Measurements from ENCODE around the gene ITGB1. TPM values are rescaled to one million over a fixed set of nuclear protein-coding genes. Genes with fewer than 3 reads are reported as not detected.
"Not testable (repeated sequence)": the region's sequence is repeated elsewhere in the genome, so short reads cannot be mapped to it uniquely, and the experiment has no call there.

ITGB1 gene
- total RNA-seq, 1 donor from 2014 or later: 542 TPM

DNA sequence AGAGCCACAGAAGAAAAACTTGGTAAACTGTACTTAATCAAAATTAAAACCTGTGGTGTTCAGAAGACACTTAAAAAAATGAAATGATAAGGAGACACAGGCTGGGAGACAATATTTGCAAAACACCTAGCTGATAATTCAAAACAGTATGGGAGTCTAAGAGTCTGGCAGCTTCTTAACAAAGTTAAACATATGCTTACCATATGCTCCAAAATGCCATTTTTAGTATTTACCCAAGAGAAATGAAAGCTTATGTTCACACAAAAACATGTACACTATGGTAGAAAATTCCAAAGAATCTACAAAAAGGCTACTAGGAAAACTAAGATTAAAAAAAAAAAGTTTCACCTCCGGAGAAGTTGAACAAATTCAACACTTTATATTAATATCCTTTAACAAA lies 48.6 kb downstream of the ITGB1 start:
- no peak overlapping the region for H3K4me3 ChIP-seq
- H3K36me3 ChIP-seq: peaks cover 81% of the 10 kb centered on the region
- peaks cover 17% of the 10 kb centered on the region for H3K4me1 ChIP-seq
- no peaks in the 10 kb centered on the region for H3K27me3 ChIP-seq (ENCODE audit: low read depth)
- peaks cover 1% of the 10 kb centered on the region for H3K9me3 ChIP-seq (replicated peaks)
- H3K27ac ChIP-seq (replicated peaks): no peak overlapping the region
- TF ChIP-seq, protein P1, sequence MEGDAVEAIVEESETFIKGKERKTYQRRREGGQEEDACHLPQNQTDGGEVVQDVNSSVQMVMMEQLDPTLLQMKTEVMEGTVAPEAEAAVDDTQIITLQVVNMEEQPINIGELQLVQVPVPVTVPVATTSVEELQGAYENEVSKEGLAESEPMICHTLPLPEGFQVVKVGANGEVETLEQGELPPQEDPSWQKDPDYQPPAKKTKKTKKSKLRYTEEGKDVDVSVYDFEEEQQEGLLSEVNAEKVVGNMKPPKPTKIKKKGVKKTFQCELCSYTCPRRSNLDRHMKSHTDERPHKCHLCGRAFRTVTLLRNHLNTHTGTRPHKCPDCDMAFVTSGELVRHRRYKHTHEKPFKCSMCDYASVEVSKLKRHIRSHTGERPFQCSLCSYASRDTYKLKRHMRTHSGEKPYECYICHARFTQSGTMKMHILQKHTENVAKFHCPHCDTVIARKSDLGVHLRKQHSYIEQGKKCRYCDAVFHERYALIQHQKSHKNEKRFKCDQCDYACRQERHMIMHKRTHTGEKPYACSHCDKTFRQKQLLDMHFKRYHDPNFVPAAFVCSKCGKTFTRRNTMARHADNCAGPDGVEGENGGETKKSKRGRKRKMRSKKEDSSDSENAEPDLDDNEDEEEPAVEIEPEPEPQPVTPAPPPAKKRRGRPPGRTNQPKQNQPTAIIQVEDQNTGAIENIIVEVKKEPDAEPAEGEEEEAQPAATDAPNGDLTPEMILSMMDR (IDR thresholded peaks at IDR 0.05; ENCODE audit: borderline replicate concordance): no peak
- intact Hi-C loops (cut with micrococcal nuclease): loop anchor here (10.0 kb wide), 1 partner anchor 85 kb away; no protein-coding TSS in a partner anchor
- no peak for DNase-seq

DNA sequence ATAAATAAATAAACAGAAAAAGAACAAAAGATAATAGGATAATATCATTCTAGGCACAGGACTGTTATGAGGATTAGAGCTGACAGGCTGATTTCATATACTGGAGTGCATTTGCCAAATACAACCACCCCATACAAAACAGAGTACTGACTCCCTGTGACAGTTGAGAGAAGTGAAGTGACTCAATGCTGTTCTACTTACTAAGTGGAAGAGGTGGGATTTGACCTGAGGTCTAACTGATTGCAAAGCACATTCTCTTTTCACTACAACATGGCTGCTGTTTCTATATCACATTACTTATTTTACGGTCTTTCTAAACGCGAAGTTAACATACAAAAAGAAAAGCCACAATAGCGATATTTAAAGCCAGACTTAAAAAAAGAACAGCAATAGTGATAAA lies 51.4 kb downstream of the ITGB1 start:
- H3K9me3 ChIP-seq (replicated peaks): no peaks in the 10 kb centered on the region

DNA sequence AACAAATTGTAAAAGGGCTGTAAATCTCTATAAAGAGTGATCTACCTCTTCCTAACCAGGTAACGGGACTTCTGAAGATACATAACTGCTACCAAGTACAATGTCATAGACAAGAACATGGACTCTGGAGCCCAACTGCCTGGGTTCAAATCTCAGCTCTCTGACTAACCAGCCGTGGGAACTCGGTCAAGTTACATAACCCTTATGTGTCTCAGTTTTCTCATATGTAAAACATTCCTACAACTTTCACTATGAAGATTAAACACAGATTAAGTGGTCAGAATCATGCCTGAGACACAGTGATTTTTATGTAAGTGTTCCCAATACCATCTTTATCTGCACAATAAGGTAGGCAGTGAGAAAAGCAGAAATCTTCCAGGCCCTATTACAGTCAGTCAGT lies 52.6 kb downstream of the ITGB1 start:
- peaks cover 78% of the 10 kb centered on the region for H3K36me3 ChIP-seq
- peaks cover 9% of the 10 kb centered on the region for H3K4me1 ChIP-seq
- TF ChIP-seq, protein P1 (IDR thresholded peaks at IDR 0.05; ENCODE audit: borderline replicate concordance): no peak
- intact Hi-C loops (cut with micrococcal nuclease): loop anchor here (10.0 kb wide), 1 partner anchor 89 kb away; no protein-coding TSS in a partner anchor
- no peak overlapping the region for H3K27ac ChIP-seq (replicated peaks)
- no peaks in the 10 kb centered on the region for H3K27me3 ChIP-seq (ENCODE audit: low read depth)
- no peaks in the 10 kb centered on the region for H3K9me3 ChIP-seq (replicated peaks)
- DNase-seq: no peak
- H3K4me3 ChIP-seq: no peak overlapping the region

More for the DNA sequence above, 51.4 kb downstream of the ITGB1 start:
- H3K36me3 ChIP-seq: peaks cover 87% of the 10 kb centered on the region
- H3K4me3 ChIP-seq: no peak overlapping the region
- no peak overlapping the region for H3K27ac ChIP-seq (replicated peaks)
- no peak for DNase-seq
- H3K27me3 ChIP-seq (ENCODE audit: low read depth): no peaks in the 10 kb centered on the region
- TF ChIP-seq, protein P1 (IDR thresholded peaks at IDR 0.05; ENCODE audit: borderline replicate concordance): no peak
- peaks cover 20% of the 10 kb centered on the region for H3K4me1 ChIP-seq
- intact Hi-C loops (cut with micrococcal nuclease): loop anchor here (10.0 kb wide), 1 partner anchor 88 kb away; no protein-coding TSS in a partner anchor

DNA sequence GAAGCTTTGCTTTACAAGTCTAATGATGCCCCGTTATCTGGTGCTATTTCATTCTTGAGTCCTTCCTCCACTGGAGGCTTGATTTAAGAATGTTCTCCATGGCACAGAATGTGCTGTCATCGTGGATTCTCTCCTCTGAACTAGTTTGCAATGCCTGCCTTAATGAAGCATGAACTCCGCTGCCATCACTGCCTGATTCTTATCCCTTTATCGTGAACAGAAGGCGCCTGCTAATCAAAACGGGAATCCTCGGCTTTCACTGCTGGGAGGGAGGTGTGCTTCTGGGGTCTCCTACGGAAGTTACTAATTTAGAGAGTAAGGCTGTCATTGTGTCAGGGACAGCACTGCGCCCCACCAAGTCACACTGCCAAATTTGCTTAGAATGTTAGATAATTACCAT lies 56.2 kb downstream of the ITGB1 start:
- Histone ChIP-seq H3K36me3 (peaks cover 69% of the 10 kb centered on the region), H3K4me1 (peaks cover 8% of the 10 kb centered on the region), H3K27ac (replicated peaks) (no peak overlapping the region), H3K9me3 (replicated peaks) (no peaks in the 10 kb centered on the region), H3K27me3 (ENCODE audit: low read depth) (no peaks in the 10 kb centered on the region), H3K4me3 (no peak overlapping the region)
- TF ChIP-seq, protein P1 (IDR thresholded peaks at IDR 0.05; ENCODE audit: borderline replicate concordance): no peak
- intact Hi-C loops (cut with micrococcal nuclease): loop anchor here (10.0 kb wide), 1 partner anchor 93 kb away; no protein-coding TSS in a partner anchor
- DNase-seq: no peak

DNA sequence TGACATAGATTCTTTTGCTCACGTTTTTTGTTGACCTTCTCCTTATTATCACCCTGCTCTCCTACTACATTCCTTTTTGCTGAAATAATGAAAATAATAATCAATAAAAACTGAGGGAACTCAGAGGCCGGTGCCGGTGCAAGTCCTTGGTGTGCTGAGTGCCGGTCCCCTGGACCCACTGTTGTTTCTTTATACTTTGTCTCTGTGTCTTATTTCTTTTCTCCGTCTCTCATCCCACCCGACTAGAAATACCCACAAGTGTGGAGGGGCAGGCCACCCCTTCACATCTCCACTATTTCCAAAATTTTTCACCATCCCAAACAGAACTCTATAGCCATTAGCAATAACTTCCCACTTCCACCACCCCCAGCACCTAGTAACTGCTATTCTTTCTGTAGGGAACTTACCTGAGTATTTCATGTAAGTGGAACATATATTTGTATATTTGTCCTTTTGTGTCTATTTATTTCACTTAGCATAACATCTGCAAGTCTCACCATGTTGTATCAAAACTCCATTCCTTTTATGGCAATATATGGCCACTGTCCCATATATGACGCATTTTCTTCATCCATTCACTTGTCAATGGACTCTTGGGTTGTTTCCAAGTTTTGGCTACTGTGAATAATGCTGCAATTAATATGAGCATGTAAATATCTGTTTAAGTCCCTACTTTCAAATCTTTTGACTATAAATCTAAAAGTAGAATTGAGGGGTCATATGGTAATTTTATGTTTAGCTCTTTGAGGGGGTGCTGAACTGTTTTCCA lies 62.6 kb downstream of the ITGB1 start:
- H3K9me3 ChIP-seq (replicated peaks); H3K4me1 ChIP-seq; intact Hi-C loops (cut with micrococcal nuclease); H3K4me3 ChIP-seq; H3K27me3 ChIP-seq (ENCODE audit: low read depth); H3K27ac ChIP-seq (replicated peaks); DNase-seq: not testable (repeated sequence)
- peaks cover 43% of the 10 kb centered on the region for H3K36me3 ChIP-seq

All from left ventricle myocardium inferior (tissue), 1 donor.